GM19395 (cell line): ENCODE data around the gene CNPY3.

ENCODE experiments used
- ATAC-seq: cut with Tn5 transposase; IDR thresholded peaks from one replicate; pipeline ENCODE4 v1.9.1; 2021; ENCODE audit warnings: mild to moderate bottlenecking, moderate library complexity; ENCODE audit not compliant: unreplicated experiment

Gene CNPY3

DNA sequence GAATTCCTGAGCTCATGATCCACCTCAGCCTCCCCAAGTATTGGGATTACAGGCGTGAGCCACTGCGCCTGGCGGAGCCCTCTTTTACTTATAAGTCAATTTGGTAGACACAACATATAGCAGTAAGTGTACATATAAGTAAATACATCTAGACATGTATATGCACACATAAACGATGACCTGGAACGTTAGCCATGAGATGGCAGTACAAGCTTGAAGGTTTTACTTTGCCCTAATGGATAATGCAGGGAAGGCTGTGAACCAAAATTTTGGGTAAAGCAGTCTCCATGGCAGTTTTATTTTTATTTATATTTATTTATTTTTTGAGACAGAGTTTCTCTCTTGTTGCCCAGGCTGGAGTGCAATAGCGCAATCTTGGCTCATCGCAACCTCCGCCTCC, 28.8 kb downstream of the CNPY3 start:
- no peak for ATAC-seq

DNA sequence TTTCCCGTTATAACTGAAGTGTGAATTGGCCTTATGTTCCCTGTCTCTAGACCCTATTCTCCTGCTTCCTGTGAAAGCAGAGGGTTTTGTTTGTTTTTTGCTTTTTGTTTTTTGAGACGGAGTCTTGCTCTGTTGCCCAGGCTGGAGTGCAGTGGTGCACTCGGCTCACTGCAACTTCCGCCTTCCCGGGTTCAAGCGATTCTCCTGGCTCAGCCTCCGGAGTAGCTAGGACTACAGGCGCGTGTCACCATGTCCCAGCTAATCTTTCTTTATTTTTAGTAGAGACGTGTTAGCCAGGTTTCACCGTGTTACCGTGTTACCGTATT, 30.6 kb downstream of the CNPY3 start:
- no peak for ATAC-seq

DNA sequence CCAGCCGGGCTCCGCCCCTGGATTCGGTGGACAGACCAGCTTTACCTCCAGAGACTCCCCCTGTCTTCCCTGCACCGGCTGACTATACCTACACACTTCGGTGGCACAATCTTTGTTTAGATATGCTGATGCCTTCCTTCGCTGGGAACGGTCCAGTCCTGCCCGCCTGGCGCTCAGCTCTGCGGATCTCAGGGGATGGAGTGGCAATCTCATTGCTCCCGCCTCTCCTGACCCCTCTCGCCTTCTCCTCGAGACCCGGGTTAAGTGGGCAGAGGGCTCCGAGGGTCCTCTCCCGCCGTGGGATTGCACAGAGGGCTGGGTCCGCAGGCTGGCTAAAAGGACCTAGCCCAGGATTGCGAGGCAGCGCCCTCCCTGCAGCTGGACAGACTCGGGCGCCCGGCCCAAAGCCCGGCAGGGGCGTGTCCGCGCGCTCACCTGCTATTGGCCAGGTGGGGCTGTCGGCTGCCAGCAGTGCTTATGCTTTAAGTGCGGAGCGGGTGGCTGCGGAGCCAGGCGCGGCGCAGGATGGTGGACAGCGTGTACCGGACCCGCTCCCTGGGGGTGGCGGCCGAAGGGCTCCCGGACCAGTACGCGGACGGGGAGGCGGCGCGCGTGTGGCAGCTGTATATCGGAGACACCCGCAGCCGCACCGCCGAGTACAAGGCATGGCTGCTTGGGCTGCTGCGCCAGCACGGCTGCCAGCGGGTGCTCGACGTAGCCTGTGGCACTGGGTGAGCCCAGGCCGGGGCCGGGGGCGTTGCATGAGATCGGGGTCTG, 31.2 kb downstream of the CNPY3 start, which contains the start of gene GNMT:
TSS of gene GNMT (plus strand) at position 512 of the 777 bp plus-strand sequence. CDS start at position 526, 14 bp downstream.
- ATAC-seq: no peak

- ATAC-seq: no peak
Observed at GRCh38 chr6:42961020-42961470, 31.8 kb downstream of the CNPY3 start.

- ATAC-seq: no peak
Observed at GRCh38 chr6:42962096-42962495, 32.8 kb downstream of the CNPY3 start.

GRCh38 chr6:42962502-42963178, 33.4 kb downstream of the CNPY3 start:
- ATAC-seq: no peak

GRCh38 chr6:42963179-42963854, 34.0 kb downstream of the CNPY3 start:
- ATAC-seq: no peak

DNA sequence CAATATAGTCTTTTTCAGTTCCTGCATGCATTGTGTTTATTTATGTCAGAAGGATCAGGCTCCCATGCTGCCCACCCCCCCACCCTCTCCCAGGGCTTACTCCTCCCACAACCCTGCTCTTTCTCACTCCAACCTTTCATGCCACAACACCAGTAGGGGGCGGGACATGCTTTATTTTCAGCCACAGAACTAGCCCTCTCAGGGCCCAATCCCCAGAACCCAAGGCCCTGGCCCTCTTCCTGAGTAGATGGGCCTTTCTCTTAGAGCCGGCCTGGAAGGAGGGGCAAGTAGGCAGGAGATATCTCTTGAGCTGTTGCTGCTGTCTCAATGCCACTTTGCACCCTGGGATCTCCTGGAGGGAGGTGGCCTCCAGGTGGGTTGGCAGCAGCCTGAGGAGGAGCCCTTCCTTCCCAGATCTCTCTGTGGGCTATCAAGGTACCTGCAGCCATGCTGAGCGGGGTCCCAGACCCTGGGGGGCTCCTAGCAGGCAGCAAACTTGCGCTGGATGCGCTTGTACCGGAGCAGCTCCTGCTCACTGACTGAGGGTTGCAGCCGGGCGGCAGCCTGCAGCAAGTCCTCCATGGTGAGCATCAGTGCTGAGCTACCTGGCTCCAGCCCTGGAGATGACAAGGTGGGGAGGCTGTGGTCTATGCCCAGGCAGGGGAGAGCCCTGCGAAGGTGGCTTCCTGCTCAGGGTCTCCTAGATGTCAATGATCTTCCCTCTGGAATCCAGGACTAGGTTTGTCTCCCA, 34.8 kb downstream of the CNPY3 start:
- no peak for ATAC-seq

- no peak for ATAC-seq
Observed at GRCh38 chr6:42966571-42966970, 37.3 kb downstream of the CNPY3 start.

- no peak for ATAC-seq
Observed at GRCh38 chr6:42967228-42967627, 37.9 kb downstream of the CNPY3 start.

DNA sequence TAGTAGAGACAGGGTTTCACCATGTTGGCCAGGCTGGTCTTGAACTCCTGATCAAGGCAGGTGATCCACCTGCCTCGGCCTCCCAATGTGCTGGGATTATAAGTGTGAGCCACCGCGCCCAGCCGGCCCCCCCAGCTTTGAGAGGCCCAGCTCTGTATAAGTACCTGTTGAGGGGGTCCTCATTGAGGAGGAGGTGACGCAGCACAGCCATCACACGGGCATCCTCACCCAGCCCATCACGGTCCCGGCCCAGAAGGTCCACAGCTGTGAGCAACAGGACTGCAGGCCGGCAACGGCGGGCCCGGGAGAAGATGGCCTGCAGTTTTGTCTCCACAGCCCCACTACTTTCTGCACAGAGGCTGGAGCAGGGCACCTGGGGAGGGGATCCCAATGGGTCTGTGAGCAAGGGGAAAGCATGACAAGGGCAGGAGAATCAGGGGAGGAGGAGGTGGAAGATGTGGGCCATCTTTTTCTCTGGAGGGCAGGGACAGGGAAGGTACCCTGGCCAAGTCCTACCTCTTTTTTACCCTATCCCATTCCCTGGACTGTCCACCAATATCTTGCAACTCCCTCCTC, 38.9 kb downstream of the CNPY3 start:
- no peak for ATAC-seq

DNA sequence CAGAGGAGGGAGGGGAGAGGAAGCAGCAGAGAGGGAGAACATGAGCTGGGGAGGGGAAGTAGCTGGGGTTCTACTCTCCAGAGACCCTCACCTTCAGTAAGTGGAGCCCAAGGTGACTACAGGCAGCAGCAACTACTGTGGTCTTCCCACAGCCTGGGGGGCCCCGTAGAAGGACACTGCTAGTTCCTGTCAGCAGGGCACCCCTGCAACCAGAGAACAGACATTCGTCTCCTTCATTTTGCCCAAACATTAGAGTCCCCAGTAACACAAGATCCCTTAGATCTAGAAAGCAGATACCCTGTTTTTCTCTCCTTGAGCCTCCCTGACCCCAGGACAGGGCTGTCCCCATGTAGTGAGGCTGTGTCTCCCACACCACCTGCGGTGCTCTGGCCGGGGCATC, 39.5 kb downstream of the CNPY3 start:
- ATAC-seq: no peak

DNA sequence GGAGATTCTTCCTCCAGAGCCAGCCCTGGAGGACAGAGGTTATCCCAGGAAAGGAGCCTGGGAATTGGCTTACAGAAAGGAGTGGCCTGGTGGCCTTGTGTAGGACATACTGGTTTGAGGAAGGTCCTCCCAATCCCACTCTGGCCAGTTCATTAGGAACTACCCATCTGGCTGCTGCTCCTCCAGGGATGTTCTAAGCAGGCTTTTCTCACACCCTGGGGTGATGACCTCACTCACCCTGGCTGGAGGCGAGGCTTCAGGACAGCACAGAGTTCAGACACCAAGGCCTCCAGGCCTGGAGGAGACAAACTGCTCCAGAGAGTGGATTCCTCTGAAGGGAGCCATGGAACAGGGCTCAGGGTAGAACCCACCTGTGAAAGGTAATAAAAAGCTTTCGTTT, 40.2 kb downstream of the CNPY3 start:
- no peak for ATAC-seq

GRCh38 chr6:42969934-42970333, 40.7 kb downstream of the CNPY3 start:
- ATAC-seq: no peak

DNA sequence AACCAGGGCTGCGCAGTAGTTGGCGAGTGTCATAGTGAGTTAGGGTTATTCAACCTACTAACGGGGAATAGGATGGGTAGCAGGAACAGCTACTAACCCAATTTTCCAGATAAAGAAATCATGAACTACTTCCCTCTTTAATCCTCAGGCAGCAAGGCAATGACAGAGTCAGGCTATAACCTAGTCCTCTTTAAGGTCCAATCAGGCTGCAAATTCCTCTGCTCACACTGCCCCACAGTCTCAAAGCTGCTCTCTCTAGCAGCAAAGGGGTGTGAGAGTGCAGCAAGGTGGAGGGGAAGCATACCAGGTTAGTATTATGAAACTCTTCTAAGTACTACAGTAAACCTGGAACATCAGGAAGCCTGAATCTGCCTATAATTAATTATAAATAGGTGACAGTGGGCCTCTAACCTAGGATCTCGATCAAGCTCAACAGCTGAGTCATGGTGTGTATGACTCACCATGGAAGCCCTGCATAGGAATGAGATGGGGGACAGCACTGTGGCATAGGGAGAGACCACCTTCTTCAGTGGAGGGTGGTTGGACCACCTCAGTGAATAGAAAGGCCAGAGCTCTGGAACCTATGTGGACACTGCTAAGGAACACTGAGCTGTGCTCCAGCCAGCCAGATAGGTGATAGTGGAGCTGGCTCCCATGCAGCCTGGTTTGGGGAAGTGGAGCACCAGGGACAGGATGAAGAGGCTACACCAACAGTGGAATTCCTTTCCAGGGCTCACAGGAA, 41.8 kb downstream of the CNPY3 start:
- ATAC-seq: no peak

GRCh38 chr6:42971746-42972327, 42.6 kb downstream of the CNPY3 start:
- no peak for ATAC-seq

- no peak for ATAC-seq
Observed at GRCh38 chr6:42973926-42974325, 44.6 kb downstream of the CNPY3 start.

GRCh38 chr6:42974919-42975505, 45.7 kb downstream of the CNPY3 start:
- ATAC-seq: no peak

GRCh38 chr6:42978487-42978838, 49.2 kb downstream of the CNPY3 start:
- peak; percentile 26 for ATAC-seq
